GM10266 (cell line): ENCODE results near the gene MTF2.

ENCODE experiments used
- DNase-seq: peaks from one replicate; pipeline ENCODE4 v3.0.0; 2012; ENCODE audit errors: extremely low spot score
- TF ChIP-seq, protein P1 (sequence below): IDR thresholded peaks from 2 replicates; pipeline ENCODE4 v1.5.1; 2012; ENCODE audit warnings: mild to moderate bottlenecking, low read depth; ENCODE audit not compliant: control insufficient read depth, insufficient read depth; ENCODE audit errors: missing control alignments

MTF2 gene

DNA sequence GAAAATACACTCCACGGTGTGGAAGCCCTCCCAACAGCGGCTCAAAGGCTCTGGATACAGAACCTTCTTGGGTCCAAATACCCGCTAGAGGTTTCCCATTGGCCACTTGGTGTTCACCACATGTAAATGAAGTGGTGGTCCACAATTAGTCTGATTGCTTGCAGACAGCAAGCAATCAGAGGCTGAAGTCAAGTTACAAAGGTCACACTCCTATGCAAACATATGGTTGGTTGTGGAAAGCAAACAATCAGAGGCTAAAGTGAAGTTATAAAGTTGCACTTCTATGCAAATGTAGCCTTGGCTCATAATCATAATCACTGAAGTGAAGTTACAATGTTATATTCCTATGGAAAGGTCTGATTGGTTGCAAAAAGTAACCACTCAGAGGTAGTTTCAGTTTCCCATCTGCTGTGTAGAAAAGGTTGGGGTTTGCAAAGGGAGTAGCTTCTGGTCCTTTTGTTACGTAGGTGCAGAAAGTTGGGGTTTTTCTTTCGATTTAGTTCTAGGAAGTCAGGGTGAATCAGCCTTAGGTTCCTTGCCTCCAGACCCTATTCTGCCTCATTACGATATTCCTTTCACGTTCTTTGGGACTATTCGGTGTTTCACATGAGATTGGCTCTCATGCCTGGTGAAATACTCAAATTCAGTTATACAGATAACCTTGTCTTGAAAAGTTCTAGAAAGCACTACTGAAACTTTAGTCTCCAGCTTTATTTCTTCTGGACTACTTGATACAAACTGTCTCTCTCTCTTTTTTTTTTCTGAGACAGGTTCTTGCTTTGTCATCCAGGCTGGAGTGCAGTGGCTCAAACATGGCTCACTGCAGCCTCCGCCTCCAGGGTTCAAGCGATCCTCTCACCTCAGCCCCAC lies 36.7 kb upstream of the MTF2 start:
- TF ChIP-seq, protein P1, sequence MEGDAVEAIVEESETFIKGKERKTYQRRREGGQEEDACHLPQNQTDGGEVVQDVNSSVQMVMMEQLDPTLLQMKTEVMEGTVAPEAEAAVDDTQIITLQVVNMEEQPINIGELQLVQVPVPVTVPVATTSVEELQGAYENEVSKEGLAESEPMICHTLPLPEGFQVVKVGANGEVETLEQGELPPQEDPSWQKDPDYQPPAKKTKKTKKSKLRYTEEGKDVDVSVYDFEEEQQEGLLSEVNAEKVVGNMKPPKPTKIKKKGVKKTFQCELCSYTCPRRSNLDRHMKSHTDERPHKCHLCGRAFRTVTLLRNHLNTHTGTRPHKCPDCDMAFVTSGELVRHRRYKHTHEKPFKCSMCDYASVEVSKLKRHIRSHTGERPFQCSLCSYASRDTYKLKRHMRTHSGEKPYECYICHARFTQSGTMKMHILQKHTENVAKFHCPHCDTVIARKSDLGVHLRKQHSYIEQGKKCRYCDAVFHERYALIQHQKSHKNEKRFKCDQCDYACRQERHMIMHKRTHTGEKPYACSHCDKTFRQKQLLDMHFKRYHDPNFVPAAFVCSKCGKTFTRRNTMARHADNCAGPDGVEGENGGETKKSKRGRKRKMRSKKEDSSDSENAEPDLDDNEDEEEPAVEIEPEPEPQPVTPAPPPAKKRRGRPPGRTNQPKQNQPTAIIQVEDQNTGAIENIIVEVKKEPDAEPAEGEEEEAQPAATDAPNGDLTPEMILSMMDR: no peak
- peak; percentile 36 for DNase-seq

DNA sequence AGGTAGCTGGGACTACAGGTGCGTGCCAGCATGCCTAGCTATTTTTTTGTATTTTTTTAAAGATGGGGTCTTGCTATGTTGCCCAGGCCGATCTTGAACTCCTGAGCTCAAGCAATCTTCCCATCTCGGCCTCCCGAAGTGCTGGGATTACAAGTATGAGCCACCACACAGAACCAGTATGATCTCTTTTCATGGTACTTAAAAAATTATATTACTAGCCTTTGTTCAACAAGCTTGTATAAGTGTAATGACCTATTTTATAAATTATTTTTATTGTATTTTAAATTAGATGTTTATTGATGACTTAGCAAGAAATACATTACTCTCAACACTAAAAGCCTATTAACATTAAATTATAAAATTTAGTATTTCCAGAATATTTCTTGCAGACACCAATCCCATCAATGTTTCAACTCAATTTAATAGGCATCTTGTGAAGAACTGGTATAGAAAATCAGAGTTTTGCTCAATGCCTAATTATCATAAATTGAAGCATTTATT lies 36.0 kb upstream of the MTF2 start:
- TF ChIP-seq, protein P1: no peak
- no peak for DNase-seq

DNA sequence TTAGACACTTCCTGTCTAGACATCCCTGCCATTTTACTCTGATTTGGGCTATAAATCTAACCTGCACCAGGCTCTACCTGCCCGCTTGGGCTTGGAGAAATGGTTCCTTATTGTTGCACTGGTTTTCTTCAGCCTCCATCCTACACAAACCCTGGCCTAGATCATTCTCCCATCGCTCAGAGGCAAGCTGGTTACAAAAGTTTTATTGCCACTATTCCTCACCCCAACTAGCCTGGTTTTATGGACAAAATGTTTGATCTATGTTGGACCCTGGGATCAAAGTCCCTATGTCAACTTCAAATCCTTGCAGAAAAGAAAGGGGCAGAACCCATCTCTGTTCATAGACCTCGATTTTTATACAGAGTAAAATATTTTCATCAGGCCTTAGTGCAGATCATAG lies 31.5 kb upstream of the MTF2 start:
- TF ChIP-seq, protein P1: no peak
- no peak for DNase-seq

DNA sequence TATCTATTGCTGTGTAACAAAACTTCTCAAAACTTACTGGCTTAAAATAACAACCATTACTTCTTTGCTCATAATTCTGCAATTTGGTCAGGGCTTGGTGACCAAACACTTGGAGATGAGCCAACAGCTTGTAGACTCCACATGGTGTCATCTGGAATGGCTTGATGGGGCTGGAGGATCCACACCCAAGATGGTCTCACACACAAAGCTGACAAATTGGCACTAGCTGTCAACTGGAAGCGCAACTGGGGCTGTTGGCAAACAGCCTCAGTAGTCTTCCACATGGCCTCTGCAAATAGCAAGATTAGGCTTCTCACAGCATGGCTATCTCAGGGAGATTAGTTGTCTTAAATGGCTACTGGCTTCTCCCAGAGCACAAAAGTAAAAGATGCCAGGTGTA lies 27.1 kb upstream of the MTF2 start:
- TF ChIP-seq, protein P1: no peak
- no peak for DNase-seq

DNA sequence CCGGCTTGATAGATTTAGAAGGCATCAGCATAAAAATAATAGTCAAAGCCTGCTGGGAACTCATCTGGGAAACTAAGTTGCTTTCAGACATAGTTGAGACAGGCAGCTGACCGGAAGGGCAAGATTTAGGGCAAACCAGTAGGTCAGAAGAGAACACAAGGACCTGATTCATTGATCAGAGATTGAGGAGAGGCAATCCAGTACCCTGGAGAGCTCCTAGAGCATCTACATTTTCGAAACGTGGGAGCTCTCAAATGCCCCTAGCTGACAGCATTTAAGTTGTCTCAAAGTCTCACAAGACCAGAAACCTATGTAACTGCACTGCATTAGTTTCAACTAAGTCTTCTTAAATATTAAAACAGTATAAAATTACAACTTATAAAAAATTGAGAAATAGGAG lies 22.9 kb upstream of the MTF2 start:
- TF ChIP-seq, protein P1: no peak
- no peak for DNase-seq

DNA sequence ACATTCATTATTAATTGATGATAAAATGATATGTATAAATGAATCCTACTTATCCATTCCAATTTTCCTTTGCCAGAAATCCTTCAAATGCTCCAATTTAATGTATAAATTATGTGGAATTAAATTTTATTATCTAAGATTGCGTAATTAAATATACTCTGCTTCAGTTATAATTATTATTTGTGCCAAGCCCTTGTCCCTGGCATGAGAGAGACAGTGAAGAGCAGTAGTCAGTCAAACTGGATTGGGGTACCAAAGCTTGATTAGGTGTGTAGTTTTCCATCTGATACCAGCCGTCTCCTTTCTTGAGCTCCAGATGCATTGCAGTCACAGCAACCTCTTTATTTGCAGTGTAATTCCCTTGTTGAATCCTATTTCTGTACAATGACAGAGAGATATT lies 22.4 kb upstream of the MTF2 start:
- DNase-seq: no peak
- TF ChIP-seq, protein P1: no peak

DNA sequence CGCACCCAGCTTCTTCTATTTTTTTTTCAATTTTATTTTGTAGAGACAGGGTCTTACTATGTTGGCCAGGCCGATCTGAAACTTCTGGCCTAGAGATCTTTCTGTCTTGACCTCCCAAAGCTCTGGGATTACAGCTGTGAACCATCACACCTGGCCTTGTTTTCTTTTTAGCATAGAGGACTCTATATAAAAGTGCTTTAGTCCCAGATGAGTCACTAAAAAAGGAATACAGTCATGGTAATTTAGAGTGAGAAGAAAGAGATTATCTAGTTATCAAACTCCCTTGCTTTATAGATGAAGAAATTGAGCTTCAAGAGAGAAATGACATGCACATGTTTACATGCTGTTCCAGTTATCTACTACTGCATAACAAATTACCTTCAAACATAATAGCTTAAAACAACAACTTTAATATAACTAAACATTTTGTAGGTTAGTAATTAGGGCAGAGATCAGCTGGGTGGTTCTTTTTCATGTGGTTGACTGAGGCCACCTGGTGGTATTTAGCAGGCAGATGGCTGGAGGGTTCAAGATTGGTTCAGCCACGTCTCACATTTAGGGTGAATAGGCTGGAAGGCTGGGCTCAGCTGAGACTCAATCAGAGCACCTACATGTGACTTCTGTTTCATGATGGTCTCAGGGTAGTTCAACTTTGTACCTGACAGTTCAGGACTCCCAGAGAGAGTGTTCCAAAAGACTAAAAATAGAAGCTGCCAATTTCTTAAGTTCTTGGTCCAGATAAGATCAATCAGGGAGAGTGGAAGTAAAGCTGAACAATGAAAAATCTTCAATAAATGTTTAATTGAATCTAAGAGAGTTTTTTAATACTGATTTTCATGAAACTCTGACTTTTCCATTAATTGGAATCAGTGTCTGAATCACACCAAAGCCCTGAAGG lies 16.9 kb upstream of the MTF2 start:
- peak; percentile 47 for DNase-seq
- TF ChIP-seq, protein P1: peak; percentile 69
